ENCODE data around the gene BLTP3B.

BLTP3B gene

GRCh38 chr12:100174495-100174894 lies 31.8 kb upstream of the BLTP3B start:
- H3K9me3 ChIP-seq (ENCODE audit: control insufficient read depth in 2 of 2, low read length in 2 of 2) = no peaks in the 10 kb centered on the region
- no peaks in the 10 kb centered on the region for H3K27me3 ChIP-seq (ENCODE audit: control insufficient read depth in 1 of 2, insufficient read depth in 2 of 2, low read length in 2 of 2)

GRCh38 chr12:100173111-100173510 lies 30.4 kb upstream of the BLTP3B start:
- Histone ChIP-seq H3K27ac (ENCODE audit: low read length) (no peak overlapping the region), H3K9me3 (ENCODE audit: control insufficient read depth in 2 of 2, low read length in 2 of 2) (no peaks in the 10 kb centered on the region), H3K36me3 (ENCODE audit: control insufficient read depth in 2 of 2, insufficient read depth in 2 of 2, low read length in 2 of 2) (no peaks in the 10 kb centered on the region), H3K4me3 (ENCODE audit: low read length in 2 of 2) (no peak overlapping the region), H3K27me3 (ENCODE audit: control insufficient read depth in 1 of 2, insufficient read depth in 2 of 2, low read length in 2 of 2) (no peaks in the 10 kb centered on the region), H3K9ac (ENCODE audit: low read length in 2 of 2) (no peak overlapping the region), H3K4me1 (ENCODE audit: control insufficient read depth, insufficient read depth, low read length) (peaks cover 14% of the 10 kb centered on the region)

More at GRCh38 chr12:100174495-100174894, 31.8 kb upstream of the BLTP3B start:
- H3K27ac ChIP-seq (ENCODE audit: low read length) = no peak overlapping the region
- no peak overlapping the region for H3K4me3 ChIP-seq (ENCODE audit: low read length in 2 of 2)
- no peaks in the 10 kb centered on the region for H3K36me3 ChIP-seq (ENCODE audit: control insufficient read depth in 2 of 2, insufficient read depth in 2 of 2, low read length in 2 of 2)
- no peak overlapping the region for H3K9ac ChIP-seq (ENCODE audit: low read length in 2 of 2)
- H3K4me1 ChIP-seq (ENCODE audit: control insufficient read depth, insufficient read depth, low read length) = peaks cover 14% of the 10 kb centered on the region

DNA sequence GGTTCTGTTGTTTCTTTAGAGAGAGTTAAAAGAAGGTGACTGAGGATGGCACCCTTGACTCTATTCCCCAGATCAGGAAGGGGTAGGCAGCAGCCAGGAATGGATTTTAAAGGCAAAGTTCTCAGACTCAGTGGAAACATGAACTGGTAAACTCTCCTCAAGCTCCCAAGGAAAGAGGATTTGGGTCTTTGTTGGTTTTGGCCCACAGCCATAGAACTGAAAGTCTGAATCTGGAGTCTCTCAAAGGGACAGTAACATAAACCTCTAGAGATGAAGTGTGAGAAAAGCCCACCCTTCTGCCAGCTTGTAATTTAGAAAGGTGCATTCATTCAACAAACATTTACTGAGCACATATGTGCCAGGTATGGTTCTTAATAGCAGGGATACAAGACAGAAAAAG lies 28.6 kb upstream of the BLTP3B start:
- no peaks in the 10 kb centered on the region for H3K27me3 ChIP-seq (ENCODE audit: control insufficient read depth in 1 of 2, insufficient read depth in 2 of 2, low read length in 2 of 2)

GRCh38 chr12:100170313-100170858 lies 27.7 kb upstream of the BLTP3B start:
- H3K4me1 ChIP-seq (ENCODE audit: control insufficient read depth, insufficient read depth, low read length) = peaks cover 14% of the 10 kb centered on the region
- peak overlapping the region in 1 of 2 donors; percentile 22 for H3K4me3 ChIP-seq (ENCODE audit: low read length in 2 of 2)
- H3K27ac ChIP-seq (ENCODE audit: low read length) = peak overlapping the region; percentile 70
- H3K27me3 ChIP-seq (ENCODE audit: control insufficient read depth in 1 of 2, insufficient read depth in 2 of 2, low read length in 2 of 2) = no peaks in the 10 kb centered on the region
- no peaks in the 10 kb centered on the region for H3K36me3 ChIP-seq (ENCODE audit: control insufficient read depth in 2 of 2, insufficient read depth in 2 of 2, low read length in 2 of 2)
- H3K9ac ChIP-seq (ENCODE audit: low read length in 2 of 2) = no peak overlapping the region
- no peaks in the 10 kb centered on the region for H3K9me3 ChIP-seq (ENCODE audit: control insufficient read depth in 2 of 2, low read length in 2 of 2)

More for the DNA sequence above, 28.6 kb upstream of the BLTP3B start:
- Histone ChIP-seq H3K9ac (ENCODE audit: low read length in 2 of 2) (peak overlapping the region in 1 of 2 donors; percentile 13), H3K27ac (ENCODE audit: low read length) (peak overlapping the region; percentile 70), H3K4me3 (ENCODE audit: low read length in 2 of 2) (no peak overlapping the region), H3K4me1 (ENCODE audit: control insufficient read depth, insufficient read depth, low read length) (peaks cover 14% of the 10 kb centered on the region), H3K36me3 (ENCODE audit: control insufficient read depth in 2 of 2, insufficient read depth in 2 of 2, low read length in 2 of 2) (no peaks in the 10 kb centered on the region), H3K9me3 (ENCODE audit: control insufficient read depth in 2 of 2, low read length in 2 of 2) (no peaks in the 10 kb centered on the region)

- Histone ChIP-seq H3K9ac (ENCODE audit: low read length in 2 of 2) (no peak overlapping the region), H3K27me3 (ENCODE audit: control insufficient read depth in 1 of 2, insufficient read depth in 2 of 2, low read length in 2 of 2) (no peaks in the 10 kb centered on the region), H3K9me3 (ENCODE audit: control insufficient read depth in 2 of 2, low read length in 2 of 2) (no peaks in the 10 kb centered on the region), H3K36me3 (ENCODE audit: control insufficient read depth in 2 of 2, insufficient read depth in 2 of 2, low read length in 2 of 2) (no peaks in the 10 kb centered on the region), H3K27ac (ENCODE audit: low read length) (no peak overlapping the region), H3K4me3 (ENCODE audit: low read length in 2 of 2) (no peak overlapping the region), H3K4me1 (ENCODE audit: control insufficient read depth, insufficient read depth, low read length) (peaks cover 16% of the 10 kb centered on the region)
Measured at GRCh38 chr12:100169345-100169744, 26.7 kb upstream of the BLTP3B start.

DNA sequence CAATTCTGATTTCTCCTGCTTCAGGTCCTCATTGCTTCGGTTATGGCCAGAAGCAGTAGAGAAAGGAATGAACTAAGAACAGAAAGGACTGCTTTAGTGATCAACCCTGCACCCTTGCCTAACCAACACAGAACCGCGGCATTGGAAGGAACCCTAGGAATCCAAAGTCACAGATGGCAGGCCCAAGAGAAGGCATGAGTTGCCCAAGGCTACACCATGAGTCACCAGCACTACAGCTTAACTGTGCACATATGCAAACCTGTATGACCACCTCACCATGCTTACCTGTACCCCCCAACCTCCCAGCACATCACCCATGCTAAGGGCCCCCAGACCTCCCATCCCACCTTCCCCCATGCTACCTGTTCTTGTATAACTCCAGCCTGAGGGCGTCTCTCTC lies 25.9 kb upstream of the BLTP3B start:
- H3K27me3 ChIP-seq (ENCODE audit: control insufficient read depth in 1 of 2, insufficient read depth in 2 of 2, low read length in 2 of 2) = no peaks in the 10 kb centered on the region
- no peaks in the 10 kb centered on the region for H3K36me3 ChIP-seq (ENCODE audit: control insufficient read depth in 2 of 2, insufficient read depth in 2 of 2, low read length in 2 of 2)
- no peaks in the 10 kb centered on the region for H3K9me3 ChIP-seq (ENCODE audit: control insufficient read depth in 2 of 2, low read length in 2 of 2)
- H3K9ac ChIP-seq (ENCODE audit: low read length in 2 of 2) = no peak overlapping the region
- no peak overlapping the region for H3K27ac ChIP-seq (ENCODE audit: low read length)
- peaks cover 19% of the 10 kb centered on the region for H3K4me1 ChIP-seq (ENCODE audit: control insufficient read depth, insufficient read depth, low read length)
- H3K4me3 ChIP-seq (ENCODE audit: low read length in 2 of 2) = no peak overlapping the region

DNA sequence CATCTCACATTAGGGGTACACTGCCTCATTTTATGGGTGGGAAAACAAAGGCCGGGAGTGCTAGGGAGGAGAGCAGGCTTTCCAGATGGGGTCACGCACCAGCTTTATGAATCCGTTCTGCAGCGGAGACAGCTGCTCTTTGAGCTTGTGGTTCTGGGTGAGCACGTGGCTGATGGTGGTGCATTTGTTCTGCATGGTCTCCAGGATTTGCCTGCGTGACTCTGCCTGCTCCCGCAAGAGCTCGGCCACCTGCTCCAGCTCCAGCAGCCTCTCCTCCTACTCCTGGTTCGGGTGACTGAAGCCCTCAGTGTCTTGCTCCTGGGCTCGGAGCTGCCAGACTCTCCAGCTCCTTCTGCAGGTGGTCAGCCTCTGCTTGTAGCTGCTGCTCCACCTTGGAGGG lies 23.6 kb upstream of the BLTP3B start:
- H3K9ac ChIP-seq (ENCODE audit: low read length in 2 of 2) = no peak overlapping the region
- H3K4me1 ChIP-seq (ENCODE audit: control insufficient read depth, insufficient read depth, low read length) = peaks cover 17% of the 10 kb centered on the region
- H3K27me3 ChIP-seq (ENCODE audit: control insufficient read depth in 1 of 2, insufficient read depth in 2 of 2, low read length in 2 of 2) = no peaks in the 10 kb centered on the region
- no peaks in the 10 kb centered on the region for H3K9me3 ChIP-seq (ENCODE audit: control insufficient read depth in 2 of 2, low read length in 2 of 2)
- H3K27ac ChIP-seq (ENCODE audit: low read length) = no peak overlapping the region
- no peak overlapping the region for H3K4me3 ChIP-seq (ENCODE audit: low read length in 2 of 2)
- no peaks in the 10 kb centered on the region for H3K36me3 ChIP-seq (ENCODE audit: control insufficient read depth in 2 of 2, insufficient read depth in 2 of 2, low read length in 2 of 2)

DNA sequence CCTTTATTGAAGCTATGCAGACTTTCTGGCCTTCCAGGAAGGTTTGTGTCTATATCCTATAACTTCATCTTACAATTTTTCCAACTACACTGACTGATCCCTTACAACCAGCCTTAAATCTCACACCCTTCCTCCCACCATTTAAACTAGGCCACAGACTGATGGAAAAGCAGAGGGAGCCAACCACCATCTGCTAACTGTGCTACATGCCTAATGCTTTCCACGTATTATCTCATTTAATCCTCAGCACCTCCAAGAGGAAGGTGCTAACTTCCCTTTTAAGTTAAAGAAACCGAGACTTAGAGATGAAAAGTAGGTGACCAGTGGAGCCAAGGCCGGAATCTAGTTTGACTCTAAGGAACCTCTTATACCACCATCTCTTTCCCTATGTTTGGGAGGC lies 22.7 kb upstream of the BLTP3B start:
- no peaks in the 10 kb centered on the region for H3K36me3 ChIP-seq (ENCODE audit: control insufficient read depth in 2 of 2, insufficient read depth in 2 of 2, low read length in 2 of 2)
- peaks cover 9% of the 10 kb centered on the region for H3K4me1 ChIP-seq (ENCODE audit: control insufficient read depth, insufficient read depth, low read length)
- H3K27ac ChIP-seq (ENCODE audit: low read length) = no peak overlapping the region
- H3K27me3 ChIP-seq (ENCODE audit: control insufficient read depth in 1 of 2, insufficient read depth in 2 of 2, low read length in 2 of 2) = no peaks in the 10 kb centered on the region
- no peak overlapping the region for H3K4me3 ChIP-seq (ENCODE audit: low read length in 2 of 2)
- no peaks in the 10 kb centered on the region for H3K9me3 ChIP-seq (ENCODE audit: control insufficient read depth in 2 of 2, low read length in 2 of 2)
- H3K9ac ChIP-seq (ENCODE audit: low read length in 2 of 2) = no peak overlapping the region

- Histone ChIP-seq H3K9ac (ENCODE audit: low read length in 2 of 2) (peak overlapping the region in 1 of 2 donors; percentile 2), H3K27ac (ENCODE audit: low read length) (no peak overlapping the region), H3K4me1 (ENCODE audit: control insufficient read depth, insufficient read depth, low read length) (peaks cover 6% of the 10 kb centered on the region), H3K36me3 (ENCODE audit: control insufficient read depth in 2 of 2, insufficient read depth in 2 of 2, low read length in 2 of 2) (no peaks in the 10 kb centered on the region), H3K4me3 (ENCODE audit: low read length in 2 of 2) (peak overlapping the region in 1 of 2 donors; percentile 64), H3K9me3 (ENCODE audit: control insufficient read depth in 2 of 2, low read length in 2 of 2) (no peaks in the 10 kb centered on the region), H3K27me3 (ENCODE audit: control insufficient read depth in 1 of 2, insufficient read depth in 2 of 2, low read length in 2 of 2) (no peaks in the 10 kb centered on the region)
Measured at GRCh38 chr12:100164153-100164704, 21.6 kb upstream of the BLTP3B start.

GRCh38 chr12:100163416-100164152 lies 20.9 kb upstream of the BLTP3B start:
- Histone ChIP-seq H3K27ac (ENCODE audit: low read length) (no peak overlapping the region), H3K36me3 (ENCODE audit: control insufficient read depth in 2 of 2, insufficient read depth in 2 of 2, low read length in 2 of 2) (no peaks in the 10 kb centered on the region), H3K4me3 (ENCODE audit: low read length in 2 of 2) (peak overlapping the region in 1 of 2 donors; percentile 64), H3K9me3 (ENCODE audit: control insufficient read depth in 2 of 2, low read length in 2 of 2) (no peaks in the 10 kb centered on the region), H3K27me3 (ENCODE audit: control insufficient read depth in 1 of 2, insufficient read depth in 2 of 2, low read length in 2 of 2) (no peaks in the 10 kb centered on the region), H3K9ac (ENCODE audit: low read length in 2 of 2) (peak overlapping the region in 1 of 2 donors; percentile 2), H3K4me1 (ENCODE audit: control insufficient read depth, insufficient read depth, low read length) (peaks cover 6% of the 10 kb centered on the region)

All from stomach smooth muscle (tissue), 2 donors.